GM12873 (cell line): ENCODE results near the gene AGAP4.
"Not testable (repeated sequence)": the region's sequence is repeated elsewhere in the genome, so short reads cannot be mapped to it uniquely, and the experiment has no call there.

Experiments
- CTCF ChIP-seq: IDR thresholded peaks from 2 replicates; pipeline ENCODE4 v1.5.1; 2012; ENCODE audit warnings: low read depth, mild to moderate bottlenecking, moderate library complexity, low read length, control low read depth; ENCODE audit not compliant: insufficient read depth; ENCODE audit errors: missing control alignments

AGAP4 gene

DNA sequence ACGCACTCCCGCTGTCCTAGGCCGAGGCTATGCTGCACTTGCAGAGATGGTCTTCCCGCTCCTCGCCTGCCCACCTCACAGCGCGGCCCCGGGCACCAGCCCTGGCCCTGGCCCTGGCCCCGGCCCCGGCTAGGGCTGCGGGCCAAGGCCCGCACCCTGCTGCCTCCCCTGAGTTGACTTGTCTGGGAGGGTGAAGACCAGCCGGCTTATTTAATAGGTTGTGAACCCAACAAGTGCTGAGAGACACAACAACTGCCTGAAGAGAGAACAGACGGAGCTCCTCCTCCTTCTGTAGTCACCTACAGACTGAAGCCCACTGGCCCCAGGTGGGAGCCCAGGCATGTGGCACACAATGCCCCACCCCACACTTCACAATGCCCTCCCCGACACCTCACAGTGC lies at the start of gene AGAP4:
Gene AGAP4 (minus strand): TSS at position 101 of the 400 bp plus-strand sequence. CDS start 153 bp downstream, outside the sequence.
- not testable (repeated sequence) for TF ChIP-seq CTCF

DNA sequence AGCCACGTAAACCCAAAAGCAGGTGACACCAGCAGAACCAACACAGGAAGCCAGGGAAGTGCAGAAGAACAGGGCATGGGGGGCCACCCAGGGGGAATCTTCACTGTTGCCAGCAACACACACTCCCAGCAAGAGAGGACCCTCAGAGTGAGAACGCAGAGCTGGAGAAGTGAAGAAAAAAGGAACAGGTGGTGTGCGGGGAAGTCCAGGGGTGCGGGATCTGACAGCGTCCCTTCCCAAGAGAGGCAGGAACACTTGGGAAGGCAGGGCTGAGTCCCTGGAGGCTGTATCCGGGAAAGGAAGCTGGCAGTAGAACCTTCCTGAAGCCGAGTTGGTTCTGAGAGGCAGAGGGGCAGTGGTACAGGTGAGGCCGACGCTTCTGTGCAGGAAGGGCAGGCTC lies 27.7 kb downstream of the AGAP4 start:
- TF ChIP-seq CTCF: no peak

- no peak for TF ChIP-seq CTCF
These were observed 29.4 kb downstream of the AGAP4 start for GRCh38 chr10:45817912-45818311.

DNA sequence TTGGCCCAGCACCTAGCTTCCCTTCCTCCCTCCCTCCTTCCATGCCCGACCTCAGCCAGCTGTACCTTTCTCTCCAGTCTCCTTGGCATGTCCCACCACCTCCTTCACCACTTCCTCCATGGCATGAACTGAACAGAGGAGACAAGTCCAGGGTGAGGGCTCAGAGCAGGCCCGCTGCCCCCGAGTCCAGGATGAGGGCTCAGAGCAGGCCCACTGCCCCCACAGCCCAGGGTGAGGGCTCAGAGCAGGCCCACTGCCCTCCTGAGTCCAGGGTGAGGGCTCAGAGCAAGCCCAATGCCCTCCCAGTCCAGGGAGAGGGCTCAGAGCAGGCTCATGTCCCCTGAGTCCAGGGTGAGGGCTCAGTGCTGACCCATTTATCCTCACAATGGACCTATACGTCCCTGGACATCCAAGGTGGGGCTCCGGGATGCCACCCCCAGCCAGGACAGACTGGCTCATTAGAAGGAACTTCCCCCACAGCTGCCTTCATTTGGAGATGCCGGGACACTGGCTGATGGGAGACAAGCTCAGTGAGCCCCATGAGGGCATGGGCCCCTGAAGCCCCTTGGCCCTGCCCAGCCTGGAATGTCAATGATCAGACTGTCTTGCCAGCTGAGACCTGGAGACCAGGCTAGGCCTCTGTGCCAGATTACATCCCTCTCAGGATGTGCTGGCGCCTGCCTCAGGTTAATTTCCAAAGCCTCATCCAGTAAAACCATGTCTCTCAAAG lies 30.0 kb downstream of the AGAP4 start:
- no peak for TF ChIP-seq CTCF

DNA sequence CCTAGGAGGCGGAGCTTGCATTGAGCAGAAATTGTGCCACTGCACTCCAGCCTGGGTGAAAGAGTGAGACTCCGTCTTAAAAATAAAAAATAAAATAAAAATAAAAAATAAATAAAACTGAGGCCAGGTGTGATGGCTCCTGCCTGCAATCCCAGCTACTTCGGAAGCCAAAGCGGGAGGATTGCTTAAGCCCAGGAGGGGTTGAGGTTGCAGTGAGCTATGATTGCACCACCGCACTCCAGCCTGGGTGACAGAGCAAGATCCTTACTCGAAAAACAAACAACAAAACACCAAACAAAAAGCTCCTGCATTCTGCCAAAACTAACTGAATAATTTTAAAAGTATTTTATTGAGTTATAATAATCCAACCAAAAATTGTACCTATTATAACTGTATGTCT lies 36.2 kb downstream of the AGAP4 start:
- no peak for TF ChIP-seq CTCF

DNA sequence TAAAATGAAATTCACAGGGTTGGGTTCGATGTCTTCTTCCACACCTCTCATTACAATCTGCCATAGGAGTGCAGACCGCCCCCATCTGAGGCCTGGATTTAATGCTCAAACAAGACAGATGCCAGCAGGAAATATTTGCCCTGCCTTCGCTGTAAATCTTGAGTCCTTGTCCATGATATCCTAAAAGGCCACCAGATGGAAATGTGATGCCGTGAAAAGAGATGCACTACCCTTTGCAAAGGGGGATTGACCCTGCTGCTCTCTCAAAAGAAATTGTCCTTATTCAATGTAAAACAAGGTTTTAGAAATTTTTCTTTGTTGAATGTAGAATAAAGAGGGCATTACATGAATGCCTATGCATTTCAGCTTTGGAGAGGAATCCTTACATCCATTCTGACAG lies 37.5 kb downstream of the AGAP4 start:
- no peak for TF ChIP-seq CTCF
